ENCODE results near the gene SYCE3. TPM values are rescaled to one million over a fixed set of nuclear protein-coding genes. Genes with fewer than 3 reads are reported as not detected.

Gene SYCE3
- polyA plus RNA-seq, 12 donors, result not detected

- DNase-seq, result no peak
These were observed 14.3 kb upstream of the SYCE3 start for GRCh38 chr22:50576806-50577696.

DNA sequence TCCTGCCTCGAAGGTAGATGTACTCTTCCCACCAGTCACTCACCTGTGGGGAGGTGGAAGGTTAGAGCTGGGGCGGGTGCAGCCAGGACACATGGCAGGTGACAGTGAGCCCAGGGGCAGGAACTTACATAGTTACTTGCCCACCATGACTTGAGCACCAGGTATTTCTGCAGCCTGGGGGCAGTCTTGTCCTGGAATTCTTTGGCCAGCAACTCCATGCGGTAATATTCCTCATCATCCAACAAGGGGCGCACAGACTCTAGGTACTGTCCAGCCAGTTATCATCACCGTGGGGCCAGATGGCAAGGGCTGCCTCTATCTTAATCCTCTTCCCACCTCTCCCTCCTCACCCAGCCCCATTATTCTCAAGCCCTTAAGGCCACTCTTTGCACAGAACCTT is 13.4 kb upstream of the SYCE3 start:
- no peak for DNase-seq

DNA sequence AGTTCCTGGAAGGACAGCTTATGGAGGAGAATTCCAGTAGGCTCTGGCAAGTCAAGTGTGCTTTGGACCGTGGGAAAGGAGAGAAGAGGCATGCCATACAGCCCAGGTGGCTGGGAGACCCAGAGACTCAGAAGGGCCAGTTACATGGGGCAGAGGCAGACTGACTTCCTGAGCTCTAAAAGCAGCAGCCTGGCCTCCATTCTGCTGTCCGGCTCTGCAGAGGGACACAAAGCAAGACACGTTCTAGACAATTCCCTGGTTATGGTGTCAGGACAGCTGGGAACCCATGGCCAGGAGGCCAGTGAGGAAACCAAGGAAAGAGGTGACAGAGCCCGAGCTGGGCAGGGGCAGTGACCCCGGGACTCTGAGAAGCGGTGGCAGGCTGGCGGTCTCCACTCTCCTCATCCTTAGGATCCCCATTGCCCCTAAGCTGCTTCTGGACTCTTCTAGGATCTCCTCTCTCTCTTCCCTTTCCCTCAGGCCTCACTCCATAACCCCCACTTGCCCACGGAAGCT is 12.8 kb upstream of the SYCE3 start:
- no peak for DNase-seq

GRCh38 chr22:50574383-50574755 is 11.7 kb upstream of the SYCE3 start:
- no peak for DNase-seq

DNA sequence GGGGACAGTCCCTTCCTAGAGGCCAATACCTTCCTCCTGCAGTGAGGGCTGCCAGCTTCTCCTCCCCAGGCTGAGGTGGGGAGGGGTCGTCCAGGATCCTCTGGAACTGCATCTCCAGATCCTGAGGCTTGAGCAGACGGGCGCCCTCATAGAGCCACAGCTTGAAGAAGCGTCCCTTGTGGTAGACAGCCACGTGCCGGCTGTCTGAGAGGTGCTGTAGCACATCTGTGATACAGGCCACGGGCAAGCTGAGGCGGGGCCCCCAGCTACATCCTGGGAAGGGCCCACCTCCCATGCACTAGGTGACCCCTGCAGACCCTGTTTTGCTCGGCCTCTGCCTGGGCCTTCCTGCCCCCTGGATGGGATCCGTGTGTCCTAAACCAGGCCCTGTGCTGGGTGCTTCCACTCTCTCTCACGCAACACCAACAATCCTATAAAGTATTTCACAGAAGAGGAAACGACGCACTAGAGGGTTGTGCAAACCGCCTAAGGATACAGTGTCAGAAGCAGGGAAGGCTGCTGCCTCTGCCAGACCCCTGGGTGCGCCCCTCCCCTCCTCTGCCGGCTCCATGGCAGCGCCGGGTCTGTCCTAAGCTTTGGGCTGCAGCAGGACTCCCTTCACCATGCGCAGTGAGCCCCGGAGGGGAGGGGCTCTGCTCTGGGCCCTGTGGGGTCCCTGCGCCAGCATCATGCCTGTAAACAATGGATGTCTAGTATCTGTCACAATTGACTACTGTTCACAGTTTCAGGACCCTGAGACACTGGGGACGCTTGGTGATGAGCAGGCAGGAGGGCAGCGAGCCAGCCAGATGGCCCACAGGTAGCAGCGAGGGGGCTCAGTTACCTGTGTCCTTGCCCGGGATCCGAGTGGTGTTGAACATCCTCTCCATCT is 11.0 kb upstream of the SYCE3 start:
- no peak for DNase-seq

DNA sequence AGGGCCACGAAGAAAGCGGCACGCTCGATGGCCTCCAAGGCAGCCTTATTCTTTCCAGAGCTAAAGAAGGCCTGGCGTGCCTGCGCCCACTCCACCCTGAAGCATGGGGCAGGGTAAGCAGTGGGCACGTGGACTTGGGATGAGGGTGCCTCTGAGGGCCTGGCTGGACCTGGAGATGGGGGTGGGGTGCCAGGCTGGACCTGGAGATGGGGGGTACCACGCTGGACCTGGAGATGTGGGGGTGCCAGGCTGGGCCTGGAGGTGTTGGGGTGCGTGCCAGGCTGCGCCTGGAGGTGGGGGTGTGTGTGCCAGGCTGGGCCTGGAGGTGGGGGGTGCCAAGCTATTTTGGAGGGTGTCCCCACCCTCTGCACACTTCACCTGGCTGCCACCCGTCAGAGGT is 10.2 kb upstream of the SYCE3 start:
- DNase-seq, result no peak

- no peak for DNase-seq
These were observed 8.8 kb upstream of the SYCE3 start for GRCh38 chr22:50571264-50572175.

- DNase-seq, result no peak
These were observed 8.1 kb upstream of the SYCE3 start for GRCh38 chr22:50570861-50571260.

DNA sequence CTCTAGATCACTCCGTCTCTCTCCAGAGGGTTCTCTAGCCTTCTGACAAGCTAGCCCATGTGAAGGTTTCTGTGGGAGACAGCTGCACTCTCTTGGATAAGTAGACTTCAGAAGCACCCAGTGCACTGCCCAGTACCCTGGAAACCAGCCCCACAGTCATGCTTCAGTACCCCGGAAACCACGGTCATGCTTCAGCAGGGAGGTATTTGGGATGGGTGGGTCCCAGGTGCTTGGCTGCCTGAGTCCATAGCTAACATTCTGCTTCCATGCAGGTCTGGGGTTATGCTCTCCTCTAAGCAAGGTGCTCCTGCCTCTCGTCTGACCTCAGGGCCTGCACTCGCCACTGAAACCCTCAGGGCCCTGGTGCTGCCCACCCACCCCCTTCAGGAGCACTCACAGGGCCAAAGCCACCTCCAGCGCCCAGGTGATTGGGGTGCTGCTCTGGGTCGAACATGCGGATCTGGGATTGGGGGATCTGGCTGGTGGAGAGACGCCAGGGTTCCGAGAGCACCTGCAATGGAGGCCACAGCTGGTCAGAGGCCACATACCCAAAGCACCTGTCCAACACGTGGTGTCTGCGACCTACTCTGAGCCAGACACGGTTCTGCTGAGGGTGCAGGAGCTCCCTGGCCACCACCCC is 7.3 kb upstream of the SYCE3 start:
- no peak for DNase-seq

DNA sequence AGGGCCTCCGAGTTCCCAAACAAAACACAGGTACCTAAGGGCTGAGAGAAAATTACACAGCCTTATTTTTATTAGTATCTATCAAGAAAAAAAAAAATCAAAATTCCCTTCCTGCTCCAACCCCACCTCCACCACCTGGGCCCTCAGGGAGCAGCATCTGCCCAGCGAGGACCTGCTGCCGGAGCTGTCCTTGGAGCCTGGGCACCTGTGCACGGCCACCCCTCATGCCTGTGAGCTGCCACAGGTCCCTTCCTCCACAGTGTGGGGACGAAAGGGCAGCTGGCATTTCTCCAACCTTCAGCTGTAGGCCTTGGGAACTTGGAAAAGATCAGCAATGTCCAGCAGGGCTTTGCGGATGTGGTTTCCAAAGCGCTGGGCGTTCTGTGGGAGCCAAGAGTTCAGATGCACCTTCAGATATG is 6.3 kb upstream of the SYCE3 start:
- no peak for DNase-seq

- DNase-seq, result no peak
These were observed 5.9 kb upstream of the SYCE3 start for GRCh38 chr22:50568626-50569025.

DNA sequence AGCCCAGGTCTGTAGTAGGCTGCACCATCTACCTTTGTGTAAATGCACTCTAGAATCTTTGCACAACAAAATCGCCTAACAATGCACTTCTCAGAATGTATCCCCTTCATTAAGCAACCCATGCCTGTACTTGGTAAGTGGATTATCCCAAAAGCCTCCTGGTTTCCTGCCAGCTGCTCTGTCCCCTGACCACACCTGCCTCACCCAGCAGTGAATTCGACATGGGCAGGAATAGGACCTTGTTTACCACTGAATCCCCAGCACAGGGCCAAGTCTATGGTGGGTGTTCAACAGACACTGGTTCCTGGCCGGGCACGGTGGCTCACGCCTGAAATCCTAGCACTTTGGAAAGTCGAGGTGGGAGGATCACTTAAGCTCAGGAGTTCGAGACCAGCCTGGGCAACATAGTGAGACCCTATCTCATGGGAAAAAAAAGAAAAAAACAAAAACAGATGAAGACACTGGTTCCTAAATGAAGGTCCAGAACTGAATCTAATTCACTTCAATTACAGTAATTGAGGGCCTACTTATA is 5.1 kb upstream of the SYCE3 start:
- DNase-seq, result no peak

DNA sequence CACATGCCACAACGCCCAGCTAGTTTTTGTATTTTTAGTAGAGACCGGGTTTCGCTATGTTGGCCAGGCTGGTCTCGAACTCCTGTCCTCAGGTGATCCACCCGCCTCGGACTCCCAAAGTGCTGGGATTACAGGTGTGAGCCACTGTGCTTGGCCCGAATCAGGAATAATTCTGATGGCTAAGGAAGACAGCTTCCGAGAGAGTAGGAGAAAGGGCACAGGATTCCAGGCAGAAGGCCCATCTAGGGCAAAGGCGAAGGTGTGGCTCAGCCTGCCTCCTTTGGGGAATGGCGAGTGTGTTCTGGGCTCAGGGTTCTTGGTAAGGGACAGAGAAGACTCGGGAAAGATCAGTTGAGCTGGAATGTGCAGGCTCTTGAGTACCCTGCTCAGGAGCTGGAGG is 1.6 kb upstream of the SYCE3 start:
- no peak for DNase-seq

DNA sequence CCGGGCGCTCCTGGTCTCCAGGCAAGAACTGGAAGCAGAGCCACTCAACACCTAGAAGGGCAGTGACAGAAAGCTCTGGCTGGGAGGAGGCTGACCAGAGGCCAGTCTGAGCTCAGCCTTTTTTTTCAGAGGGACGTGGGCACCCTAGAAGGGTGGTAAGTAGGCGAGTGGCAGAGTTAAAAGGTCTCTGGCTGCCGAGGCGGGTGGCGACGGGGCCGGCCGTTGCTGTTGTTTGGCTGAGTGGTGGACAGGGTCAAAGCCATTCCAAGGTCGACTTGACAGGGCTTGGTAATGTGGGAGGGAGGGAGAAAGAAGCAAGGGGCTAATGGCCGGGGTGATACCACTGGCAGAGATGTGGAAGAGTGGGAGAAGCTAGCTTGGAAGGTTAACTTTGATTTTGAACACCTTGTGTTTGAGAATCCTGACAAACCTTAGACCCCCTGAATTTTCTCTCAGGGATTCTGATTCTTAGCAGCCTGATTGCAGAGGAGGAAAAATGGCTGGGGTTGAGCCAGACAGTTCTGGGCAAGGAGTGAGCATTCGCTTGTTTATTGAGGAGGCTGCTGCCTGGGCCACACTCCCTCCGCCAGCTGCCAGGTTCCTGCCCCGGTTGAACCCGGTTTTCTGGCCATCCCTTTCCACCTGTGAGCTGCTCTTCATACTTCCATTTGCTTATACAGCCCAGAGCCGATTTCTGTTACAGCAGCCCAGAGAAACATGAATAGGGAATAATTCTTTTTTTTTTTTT is 868 bp upstream of the SYCE3 start:
- DNase-seq, result no peak

DNA sequence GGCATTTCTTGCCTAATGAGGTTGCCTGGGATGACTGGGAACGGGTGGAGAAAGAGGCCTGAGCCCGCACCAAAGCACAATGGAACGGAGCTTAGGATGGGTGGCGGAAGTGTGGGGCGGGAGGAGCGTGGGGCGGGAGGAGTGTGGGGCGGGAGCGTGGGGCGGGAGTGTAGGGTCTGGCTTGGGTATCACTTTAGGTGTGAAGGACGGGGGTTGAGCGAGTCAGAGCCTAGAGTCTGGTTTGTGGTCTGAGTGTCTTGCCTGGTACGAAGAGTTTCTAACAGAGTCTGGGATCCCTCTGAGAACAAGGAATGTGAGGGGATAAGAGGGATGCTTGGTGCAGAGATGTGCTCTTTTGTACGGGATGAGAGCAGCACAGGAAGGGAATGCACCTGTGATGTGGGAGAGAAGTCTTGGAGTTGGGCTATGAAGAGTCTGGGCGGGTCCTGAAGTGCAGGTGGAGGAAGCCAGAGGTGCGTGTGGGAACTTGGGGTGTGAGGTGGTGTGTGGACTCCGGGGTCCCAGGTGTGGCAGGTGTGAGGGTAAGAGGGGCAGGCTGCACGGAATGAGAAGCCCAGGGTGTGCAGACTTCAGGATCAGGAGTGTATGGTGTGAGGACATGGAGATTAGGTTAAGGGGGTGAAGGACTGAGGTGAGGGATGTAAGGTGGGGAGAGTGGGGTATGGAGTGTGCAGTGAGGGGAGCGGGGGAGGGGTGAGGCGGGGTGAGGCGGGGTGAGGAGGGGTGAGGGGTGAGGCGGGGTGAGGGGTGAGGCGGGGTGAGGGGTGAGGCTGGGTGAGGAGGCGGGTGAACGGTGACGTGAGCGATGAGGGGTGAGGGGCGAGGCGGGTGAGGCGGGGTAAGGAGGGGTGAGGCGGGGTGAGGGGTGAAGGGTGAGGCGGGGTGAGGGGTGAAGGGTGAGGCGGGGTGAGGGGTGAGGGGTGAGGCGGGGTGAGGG is 1.0 kb downstream of the SYCE3 start:
- no peak for DNase-seq

- no peak for DNase-seq
These were observed 2.7 kb downstream of the SYCE3 start for GRCh38 chr22:50560034-50560433.

- no peak for DNase-seq
These were observed 6.0 kb downstream of the SYCE3 start for GRCh38 chr22:50556703-50557102.

DNA sequence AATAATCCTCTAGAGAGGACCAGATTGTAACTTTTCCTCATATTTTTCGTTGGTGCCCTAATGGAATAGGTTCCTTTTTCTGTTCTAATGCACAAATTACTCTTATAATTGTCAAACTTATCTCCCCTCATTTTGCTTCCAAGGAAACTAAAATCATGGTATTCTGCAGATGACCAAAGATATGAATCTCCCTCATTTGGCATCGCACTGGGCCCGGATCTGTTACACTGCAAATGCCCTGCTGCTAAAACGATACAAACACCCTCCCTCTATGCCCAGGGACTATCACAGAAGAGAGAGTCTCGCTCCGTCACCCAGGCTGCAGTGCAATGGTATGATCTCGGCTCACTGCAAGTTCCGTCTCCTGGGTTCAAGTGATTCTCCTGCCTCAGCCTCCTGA is 9.4 kb downstream of the SYCE3 start:
- DNase-seq, result no peak

All from muscle of arm (tissue), 12 donors.